ENCODE data around the gene HGD. TPM values are rescaled to one million over a fixed set of nuclear protein-coding genes. Genes with fewer than 3 reads are reported as not detected.

The HGD gene
- total RNA-seq, result 1 to 10 TPM in 1 of 4 donors, under 1 TPM in 1, not detected in 2; 0.68 to 2.0 TPM

DNA sequence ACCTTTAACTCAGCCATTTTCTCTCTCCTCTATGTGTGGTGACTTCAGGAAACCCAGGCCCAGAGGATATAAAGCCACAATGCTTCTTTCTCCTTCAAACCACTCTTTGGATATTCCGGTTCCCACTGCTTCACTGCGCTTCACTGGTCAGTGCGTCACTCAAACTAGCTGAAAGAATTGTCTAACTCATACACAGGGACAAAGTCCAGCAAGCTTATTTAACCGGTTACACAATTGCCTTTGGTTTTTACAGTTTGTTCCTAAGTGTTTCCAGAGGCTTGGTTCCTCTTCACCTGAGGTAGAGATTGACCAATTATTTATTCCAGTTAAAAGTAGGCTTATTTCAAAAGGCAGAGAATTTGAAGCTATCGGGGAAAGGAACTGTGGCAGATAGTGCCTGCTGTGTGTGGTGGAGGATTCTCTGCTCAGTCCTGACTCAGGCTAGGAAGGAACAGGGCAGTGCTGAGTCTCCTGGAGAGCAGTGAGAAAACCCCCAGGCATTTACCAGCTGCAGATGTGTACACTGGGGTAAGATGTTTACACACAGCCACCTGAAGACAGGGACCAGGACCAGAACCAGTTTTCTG lies at the start of gene HGD:
Gene HGD, minus strand, starts transcription at position 145 of the 587 bp plus-strand sequence. Its CDS starts 128 bp downstream, at position 17.
- TF ChIP-seq CTCF (IDR thresholded peaks at IDR 0.05; ENCODE audit: low read depth), result no peak

GRCh38 chr3:120730576-120731542 lies 48.8 kb upstream of the HGD start:
- no peak for TF ChIP-seq CTCF (IDR thresholded peaks at IDR 0.05; ENCODE audit: low read depth)

DNA sequence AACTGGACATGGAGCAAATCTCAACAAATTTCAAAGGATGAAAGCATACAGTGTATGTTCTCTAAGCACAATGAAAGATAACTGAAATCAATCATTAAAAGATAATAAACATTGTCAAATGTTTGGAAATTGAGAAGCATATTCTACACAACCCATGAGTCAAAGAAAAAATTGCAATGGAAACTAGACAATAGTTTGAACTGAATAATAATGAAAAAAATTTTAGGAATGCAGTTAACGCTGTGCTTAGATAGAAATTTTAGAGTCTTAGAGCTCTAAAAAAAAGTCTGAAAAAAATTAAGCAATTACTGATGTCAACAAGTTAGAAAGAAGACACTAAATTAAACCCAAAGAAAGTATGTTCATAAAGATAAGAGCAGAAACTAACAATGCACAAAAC lies 44.8 kb upstream of the HGD start:
- TF ChIP-seq CTCF (IDR thresholded peaks at IDR 0.05; ENCODE audit: low read depth), result no peak

GRCh38 chr3:120713262-120713661 lies 31.2 kb upstream of the HGD start:
- TF ChIP-seq CTCF (IDR thresholded peaks at IDR 0.05; ENCODE audit: low read depth), result no peak

GRCh38 chr3:120710369-120710768 lies 28.3 kb upstream of the HGD start:
- TF ChIP-seq CTCF (IDR thresholded peaks at IDR 0.05; ENCODE audit: low read depth), result no peak

- TF ChIP-seq CTCF (IDR thresholded peaks at IDR 0.05; ENCODE audit: low read depth), result no peak
Observed at GRCh38 chr3:120708408-120708807, 26.4 kb upstream of the HGD start.

- no peak for TF ChIP-seq CTCF (IDR thresholded peaks at IDR 0.05; ENCODE audit: low read depth)
Observed at GRCh38 chr3:120706950-120707349, 24.9 kb upstream of the HGD start.
